GM21619 (cell line): ENCODE data around the gene IMMP2L.
"Not testable (repeated sequence)": the region's sequence is repeated elsewhere in the genome, so short reads cannot be mapped to it uniquely, and the experiment has no call there.

Experiments used
- ATAC-seq: cut with Tn5 transposase; IDR thresholded peaks from one replicate; pipeline ENCODE4 v1.9.1; 2021; ENCODE audit not compliant: unreplicated experiment

The IMMP2L gene

DNA sequence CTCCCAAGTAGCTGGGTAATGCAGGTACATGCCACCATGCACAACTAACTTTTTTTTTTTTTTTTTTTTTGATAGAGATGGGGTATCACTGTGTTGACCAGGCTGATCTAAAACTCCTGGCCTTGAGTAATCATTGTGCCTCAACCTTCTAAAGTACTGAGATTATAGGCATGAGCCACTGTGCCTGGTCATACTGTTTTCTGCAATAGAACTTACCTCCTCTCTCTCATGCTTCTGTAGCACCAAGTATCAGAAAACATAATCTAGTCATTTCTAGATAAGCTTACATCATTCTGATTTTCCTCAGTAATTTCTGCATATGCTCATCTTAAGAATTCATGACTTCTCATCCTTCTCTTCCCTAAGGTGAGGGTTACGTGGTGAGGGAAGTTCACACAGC lies 210.0 kb downstream of the IMMP2L start:
- no peak for ATAC-seq

DNA sequence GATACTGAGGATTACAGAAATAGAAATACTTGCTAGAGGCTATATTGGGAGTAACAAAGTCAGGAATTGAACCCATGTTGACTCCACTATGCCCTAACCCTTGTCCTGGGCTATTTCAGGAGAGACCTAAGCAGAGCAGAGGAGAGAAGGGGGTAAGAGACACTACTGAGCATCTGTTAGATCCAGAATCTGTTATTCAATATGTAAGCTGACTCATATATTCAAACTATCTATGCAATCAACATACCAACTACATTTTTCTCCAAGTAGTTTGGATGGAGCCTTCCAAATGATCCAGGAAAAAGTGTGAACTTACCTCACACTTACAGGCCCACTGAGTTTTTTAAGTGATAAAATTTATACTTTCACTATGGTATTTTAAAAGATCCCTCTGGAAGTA lies 216.1 kb downstream of the IMMP2L start:
- no peak for ATAC-seq

DNA sequence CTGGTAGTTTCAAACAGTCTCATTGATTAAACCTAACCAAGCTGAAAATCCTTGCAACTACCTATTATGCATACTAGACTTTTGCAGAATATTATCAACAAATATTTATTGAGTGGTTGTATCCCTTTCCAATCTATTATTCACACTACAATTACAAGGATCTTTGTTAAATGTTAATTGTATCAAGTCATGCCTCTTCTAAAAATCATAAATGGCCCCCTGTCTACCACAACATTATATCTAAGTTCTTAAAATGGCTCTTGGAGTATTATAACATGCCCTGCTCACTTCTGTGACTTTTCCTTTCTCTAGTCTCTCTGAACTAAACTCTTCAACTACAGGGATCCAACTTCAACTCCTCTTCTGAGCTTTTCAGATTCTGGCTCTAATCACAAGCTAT lies 219.3 kb downstream of the IMMP2L start:
- ATAC-seq: no peak

DNA sequence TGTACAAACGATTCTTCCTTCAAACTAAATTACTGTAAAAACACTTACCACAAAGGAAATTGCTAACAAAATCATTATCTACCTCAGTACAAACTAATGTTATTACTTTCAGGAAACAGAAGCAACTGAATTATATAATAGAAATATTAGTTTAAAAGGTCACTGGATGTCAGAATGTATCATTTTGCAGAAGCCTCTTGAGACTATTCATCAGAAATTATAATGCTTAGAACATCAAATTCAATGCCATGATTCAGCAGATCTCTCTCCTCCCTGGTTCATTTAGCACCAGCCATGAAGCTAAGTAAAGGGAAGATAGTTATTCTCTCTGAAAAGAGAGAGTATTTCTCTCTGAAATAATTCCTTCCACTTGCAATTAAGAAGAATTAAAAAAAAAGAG lies 223.3 kb downstream of the IMMP2L start:
- ATAC-seq: no peak

DNA sequence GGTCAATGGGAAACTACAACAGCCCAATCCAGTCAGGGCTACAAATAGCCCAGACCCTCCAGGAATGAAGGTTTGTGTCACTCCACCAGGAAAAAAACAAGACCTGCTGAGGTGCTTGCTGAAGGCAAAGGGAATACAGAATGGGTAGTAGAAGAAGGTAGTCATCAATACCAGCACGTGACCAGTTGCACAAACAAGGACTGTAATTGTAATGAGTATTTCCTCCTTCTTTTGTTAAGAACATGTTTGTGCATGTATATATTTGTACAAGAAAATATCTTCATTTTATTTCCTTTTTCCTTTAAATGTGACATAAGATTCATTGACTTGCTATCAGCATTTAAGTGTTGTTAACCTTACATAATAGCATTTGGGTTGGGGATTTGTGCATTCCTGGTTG lies 229.3 kb downstream of the IMMP2L start:
- ATAC-seq: no peak

DNA sequence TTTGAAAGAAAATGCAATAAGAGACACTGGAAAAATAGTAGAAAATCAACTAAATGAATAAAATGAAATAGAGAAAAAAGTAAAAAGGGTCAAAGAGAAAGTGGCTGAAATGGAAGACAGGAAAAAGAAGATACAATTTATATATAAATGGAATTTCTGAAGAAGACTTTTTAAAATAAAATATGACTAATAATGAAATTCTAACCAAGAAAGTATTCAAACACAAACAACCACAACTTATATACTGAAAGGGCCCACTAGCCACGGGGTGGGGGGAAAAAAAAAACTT lies 232.1 kb downstream of the IMMP2L start:
- no peak for ATAC-seq

DNA sequence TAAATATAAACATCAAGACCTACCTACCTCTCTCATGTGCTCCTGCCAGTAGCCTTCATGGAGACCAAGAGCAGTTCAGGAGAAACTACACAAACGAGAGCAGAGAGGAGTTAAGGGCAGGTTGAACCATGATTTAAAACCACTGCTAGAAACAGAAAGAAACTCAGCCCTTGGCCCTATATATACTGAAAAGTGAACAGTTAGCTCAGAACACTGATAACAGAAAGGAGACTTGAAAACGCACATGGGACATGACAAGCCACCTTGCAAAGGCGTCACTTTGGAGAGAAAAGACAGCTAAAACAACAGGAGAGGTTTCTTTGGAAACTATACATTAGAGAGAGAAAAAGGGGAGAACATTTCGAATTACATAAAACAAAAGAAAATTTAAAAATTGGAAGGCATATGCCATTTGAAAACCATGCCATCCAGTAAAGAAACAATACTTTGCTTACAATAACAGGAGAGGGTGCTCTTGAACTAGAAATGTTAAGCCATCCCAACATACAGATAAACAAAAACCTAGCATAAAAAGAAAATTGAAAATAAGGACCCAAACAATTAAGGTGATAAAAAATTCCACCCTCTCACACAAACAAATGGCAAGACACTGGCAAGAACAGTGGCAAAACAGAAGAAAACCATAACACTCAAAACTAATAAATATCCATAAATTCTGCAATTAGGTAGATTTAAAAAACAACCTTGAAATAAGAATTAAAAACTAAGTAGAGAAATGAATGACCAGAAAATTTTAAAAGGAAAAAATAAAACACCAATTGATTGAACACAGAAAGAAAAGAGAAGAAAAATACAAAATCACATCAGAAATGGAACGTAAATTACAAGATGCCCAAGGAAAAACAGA lies 232.7 kb downstream of the IMMP2L start:
- no peak for ATAC-seq

DNA sequence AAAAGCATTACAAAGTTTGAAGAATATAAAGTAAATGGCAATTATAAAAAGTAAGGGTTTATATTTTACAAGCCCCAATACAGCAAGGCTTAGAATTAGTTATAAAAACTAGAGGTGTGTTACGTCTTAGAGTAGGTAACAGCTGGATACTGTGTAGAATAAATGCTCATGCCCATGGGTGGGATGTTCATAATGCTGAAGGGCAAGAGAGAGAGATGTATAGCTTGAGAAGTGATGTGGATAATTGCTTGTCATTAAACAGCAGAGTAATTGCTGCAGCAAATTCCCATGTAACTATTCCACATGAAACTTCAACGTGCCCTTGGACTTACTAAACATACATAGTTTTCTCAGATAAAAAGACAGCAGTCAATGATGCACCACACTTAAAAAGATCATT lies 233.8 kb downstream of the IMMP2L start:
- no peak for ATAC-seq

DNA sequence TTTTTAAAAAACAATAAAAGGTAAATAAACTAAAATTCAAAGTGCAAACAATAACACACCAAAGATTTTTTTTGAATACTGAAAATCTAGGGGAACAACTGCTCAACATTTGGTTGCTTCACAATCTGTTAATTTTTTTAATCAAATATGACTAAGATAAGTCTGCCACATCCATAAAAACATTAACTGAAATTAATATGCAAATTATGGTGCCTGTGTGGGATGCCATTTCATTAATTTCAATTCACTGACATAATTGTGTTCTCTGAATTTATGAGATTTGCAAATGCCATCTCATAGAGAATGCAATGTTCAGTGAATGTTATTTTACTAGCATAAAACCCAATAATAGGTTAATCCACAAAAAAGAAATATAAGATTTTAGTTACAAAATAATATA lies 237.5 kb downstream of the IMMP2L start:
- no peak for ATAC-seq

DNA sequence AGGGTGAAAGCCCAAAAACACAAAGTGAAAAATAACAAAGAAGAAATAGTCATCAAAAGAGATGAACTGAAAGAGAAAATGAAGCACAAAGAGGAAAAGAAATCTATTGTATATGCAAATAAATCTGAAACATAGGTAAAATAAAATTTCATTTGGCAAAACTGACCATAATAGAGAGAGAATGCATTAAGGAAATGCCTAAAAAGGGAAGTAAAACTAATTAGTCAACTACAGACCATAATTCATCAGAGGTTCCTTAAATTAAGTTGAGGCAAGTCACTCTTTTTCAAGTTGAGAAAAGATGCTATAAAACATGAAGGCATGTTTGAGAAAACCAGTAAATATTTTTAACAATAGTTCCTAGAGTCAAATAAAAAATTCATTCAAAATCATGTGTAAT lies 238.1 kb downstream of the IMMP2L start:
- peak; percentile 68 for ATAC-seq

DNA sequence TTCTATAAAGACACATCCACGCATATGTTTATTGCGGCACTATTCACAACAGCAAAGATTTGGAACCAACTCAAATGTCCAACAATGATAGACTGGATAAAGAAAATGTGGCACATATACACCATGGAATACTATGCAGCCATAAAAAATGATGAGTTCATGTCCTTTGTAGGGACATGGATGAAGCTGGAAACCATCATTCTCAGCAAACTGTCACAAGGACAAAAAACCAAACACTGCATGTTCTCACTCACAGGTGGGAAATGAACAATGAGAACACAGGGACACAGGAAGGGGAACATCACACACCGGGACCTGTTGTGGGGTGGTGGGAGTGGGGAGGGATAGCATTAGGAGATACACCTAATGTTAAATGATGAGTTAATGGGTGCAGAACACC lies 238.6 kb downstream of the IMMP2L start:
- ATAC-seq: not testable (repeated sequence)

DNA sequence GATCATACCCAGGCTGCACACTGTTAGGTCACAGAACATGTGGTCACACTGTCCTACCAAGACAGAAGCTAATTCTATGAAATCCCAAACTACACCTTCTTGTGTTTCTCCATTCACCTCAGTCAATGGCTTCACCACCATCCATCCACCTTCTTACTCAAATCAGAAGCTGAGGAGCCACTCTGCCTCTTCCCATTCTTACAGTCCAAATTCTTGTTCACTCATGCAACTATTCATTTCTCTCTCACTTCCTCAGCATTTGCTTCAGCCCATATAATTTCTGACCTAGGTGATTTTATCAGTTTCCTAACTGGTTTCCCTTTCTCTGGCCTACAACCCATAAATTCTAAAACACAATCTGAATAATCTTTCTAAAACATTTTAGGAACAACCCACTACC lies 242.2 kb downstream of the IMMP2L start:
- ATAC-seq: no peak

DNA sequence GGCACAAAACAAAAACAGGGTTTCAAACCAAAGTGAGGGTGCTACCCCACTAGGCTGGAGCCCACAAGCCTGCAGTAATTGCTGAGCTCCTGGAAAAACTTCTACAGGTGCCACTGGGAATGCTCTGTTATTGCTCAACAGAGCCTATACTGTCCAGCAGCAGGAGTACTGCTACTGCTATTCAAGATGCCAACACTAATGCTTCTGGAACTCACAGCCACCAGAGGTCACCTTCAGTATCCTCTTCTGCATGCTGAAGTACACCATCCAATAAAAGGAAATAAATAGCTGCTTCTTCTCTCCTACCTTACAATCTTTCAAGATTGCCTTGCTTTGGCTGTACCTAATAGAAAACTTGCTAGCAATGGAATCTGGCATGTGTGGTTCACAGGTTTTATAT lies 249.3 kb downstream of the IMMP2L start:
- ATAC-seq: no peak

DNA sequence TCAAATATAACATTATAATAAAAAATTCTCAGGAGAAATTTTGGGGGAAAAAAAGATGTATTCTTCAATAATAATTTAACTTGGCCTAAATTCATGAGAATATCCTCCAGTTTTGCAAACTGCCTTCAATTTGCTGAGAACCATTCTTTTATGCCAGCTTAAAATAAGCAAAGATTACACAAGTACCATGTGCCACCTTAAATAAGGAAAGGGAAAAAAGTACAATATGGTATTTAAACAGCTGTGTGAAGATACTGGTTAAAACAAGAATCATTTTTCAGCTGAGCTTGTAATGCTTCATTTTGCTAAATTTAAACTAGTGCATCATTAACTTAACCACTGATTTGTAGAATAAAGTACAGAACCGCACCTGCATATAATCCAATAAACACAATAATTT lies 253.6 kb downstream of the IMMP2L start:
- no peak for ATAC-seq

DNA sequence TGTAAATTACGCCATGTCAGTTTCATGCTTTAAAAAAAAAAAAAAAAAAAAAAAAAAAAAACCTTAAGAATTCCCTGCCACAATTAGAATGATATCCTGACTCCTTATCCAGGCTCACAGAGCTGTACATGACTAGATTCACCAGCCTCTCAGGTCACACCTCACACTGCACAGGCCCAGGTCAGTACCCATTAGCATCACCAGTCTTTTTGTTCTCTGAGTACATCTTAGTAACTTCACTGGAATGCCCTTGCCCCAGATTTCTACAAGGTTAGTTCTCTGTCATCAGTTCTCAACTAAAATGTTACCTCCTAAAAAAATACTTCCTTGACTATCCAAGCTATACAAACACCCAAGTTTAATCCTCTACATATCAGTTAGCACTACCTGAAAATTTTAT lies 260.4 kb downstream of the IMMP2L start:
- no peak for ATAC-seq

DNA sequence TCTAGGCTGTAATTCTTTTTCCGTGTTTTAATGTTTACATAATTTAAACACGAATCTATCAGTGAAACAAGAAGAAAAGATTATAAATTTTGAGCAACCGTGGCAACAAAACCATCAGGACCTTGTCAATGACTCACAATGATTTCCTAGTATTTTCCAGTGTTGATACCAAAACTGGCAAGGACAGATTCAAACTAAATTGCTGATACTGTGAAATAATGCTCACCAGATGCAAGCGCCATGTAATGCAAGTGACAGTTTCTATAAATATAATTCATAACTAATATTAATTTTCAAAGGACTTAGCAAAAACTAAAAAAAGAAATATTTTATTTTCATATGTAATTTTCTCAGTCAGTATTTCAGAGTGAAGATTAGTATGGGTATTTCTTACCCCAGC lies 267.8 kb downstream of the IMMP2L start:
- no peak for ATAC-seq

DNA sequence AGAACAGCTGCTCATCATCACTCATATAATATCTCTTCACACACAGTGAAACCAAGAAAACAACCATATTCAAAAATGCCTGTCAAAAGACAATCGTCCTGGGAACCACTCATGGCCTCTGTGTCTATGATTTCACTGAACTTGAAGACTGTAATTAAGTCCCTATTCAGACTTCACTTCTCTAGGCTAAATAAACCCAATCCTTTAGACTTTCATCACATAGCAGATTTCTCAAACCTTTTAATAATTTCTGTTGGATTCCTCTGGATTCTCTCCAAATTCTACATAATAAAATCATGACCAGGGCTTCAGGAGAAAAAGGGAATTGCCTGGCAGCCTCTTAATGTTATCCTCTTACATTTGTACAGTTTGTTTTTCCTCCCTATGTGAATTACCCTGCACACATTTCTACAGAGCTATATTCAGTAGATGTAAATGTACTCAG lies 270.2 kb downstream of the IMMP2L start:
- no peak for ATAC-seq

DNA sequence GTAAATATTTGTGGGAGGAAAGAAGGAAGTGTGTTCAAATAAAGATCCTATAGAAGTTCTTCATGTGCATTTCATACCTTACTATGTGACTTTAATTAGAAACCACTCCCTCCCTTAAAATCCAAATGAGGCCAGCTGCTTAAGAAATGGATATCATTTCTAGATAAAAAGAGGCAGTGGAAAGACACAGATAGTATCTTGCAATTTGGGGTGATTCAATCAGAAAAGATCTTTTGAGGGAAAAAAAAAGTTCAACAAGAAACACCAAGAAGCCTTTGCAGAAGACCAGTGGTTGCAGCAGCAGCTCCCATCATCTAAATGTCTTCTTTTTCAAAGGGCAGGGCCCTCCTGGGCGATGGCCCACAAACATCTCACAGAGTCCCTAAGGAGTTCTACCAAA lies 271.3 kb downstream of the IMMP2L start:
- ATAC-seq: no peak

DNA sequence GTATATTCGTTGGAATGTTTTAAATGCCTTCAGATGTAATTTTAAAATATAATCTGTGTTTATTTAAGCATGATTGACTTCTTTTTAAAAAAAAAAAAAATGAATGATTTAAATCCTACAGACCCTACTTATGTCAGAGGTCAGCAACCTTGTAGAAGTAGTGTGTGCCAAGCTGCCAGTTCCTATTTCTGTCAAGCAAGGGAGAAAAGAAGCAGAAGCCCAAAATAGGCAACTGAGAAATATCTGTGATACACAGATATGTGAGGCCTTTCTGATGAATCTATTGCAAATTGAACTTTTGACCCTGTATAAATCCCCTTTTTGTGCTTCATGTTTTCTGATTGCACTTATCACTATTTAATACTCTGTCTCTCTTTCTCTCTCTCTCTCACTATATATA lies 271.9 kb downstream of the IMMP2L start:
- no peak for ATAC-seq

DNA sequence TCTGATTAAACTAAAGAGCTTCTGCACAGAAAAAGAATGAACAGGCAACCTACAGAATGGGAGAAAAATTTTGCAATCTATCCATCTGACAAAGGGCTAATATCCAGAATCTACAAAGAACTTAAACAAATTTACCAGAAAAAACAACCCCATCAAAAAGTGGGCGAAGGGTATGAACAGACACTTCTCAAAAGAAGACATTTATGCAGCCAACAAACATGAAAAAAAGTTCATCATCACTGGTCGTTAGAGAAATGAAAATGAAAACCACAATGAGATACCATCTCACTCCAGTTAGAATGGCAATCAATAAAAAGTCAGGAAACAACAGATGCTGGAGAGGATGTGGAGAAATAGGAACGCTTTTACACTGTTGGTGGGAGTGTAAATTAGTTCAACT lies 273.9 kb downstream of the IMMP2L start:
- ATAC-seq: not testable (repeated sequence)

DNA sequence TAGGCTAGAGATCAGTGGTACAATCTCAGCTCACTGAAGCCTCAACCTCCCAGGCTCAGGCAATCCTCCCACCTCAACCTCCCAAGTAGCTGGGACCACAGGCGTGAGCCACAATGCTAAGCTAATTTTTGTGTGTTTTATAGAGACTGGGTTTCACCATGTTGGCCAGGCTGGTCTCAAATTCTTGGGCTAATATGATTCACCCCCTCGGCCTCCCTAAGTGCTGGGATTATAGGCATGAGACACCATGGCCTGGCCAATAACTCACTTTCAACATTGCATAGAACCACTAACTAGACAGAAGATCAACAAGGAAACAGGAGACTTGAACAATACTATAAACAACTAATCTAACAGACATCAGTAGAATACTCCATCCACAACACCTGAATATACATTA lies 279.7 kb downstream of the IMMP2L start:
- no peak for ATAC-seq

DNA sequence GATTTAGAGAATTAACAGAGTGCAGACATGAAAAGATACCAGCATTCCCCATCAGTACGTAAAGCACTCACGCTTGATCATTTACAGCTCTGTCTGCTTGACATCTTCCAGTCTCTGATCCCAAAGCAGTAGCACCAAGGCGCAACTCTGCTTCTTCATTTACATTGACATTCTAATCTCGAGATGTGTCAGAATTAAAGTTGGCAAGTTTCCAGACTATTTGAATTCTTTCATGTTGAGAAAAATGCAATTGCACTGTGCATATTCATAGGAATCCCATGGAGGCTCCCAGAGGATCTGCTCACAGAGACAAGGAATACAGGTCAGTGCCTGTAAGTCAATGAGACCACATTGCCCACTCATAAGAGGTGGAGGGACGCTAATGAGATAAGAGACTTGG lies 287.4 kb downstream of the IMMP2L start:
- no peak for ATAC-seq

DNA sequence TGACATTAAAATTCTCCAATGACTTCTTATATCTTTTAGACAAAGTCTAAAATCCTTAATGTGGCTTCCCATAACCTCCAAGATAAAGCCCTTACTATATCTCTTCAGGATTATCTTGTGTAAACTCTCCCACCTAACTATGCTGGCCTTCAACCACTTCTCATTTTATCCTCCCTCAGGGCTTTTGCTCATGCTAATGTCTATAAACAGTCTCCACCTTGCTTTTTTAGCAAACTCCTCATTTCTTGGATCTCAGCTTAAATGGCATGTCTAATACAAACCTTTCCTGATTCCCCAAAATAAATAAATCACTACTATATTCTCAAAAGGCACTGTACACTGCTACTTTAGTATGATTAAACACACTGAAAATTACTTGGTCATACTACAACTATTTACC lies 290.2 kb downstream of the IMMP2L start:
- no peak for ATAC-seq
